Left lung (tissue), 10 donors: ENCODE measurements around the gene TBXAS1. TPM values are rescaled to one million over a fixed set of nuclear protein-coding genes. Genes with fewer than 3 reads are reported as not detected.
A peak's percentile ranks its signal among the peaks of the same experiment; 100 is the strongest.

Experiments used
- ATAC-seq: fragments of 200-7000 bp; cut with Tn5 transposase; one replicate; pipeline ENCODE4 v1.9.1; 2020; ENCODE audit warnings: moderate library complexity
- DNase-seq, 4 donors: peaks; one replicate each; pipeline ENCODE4 v3.0.0-alpha.2; 2013 to 2020
- H3K27ac ChIP-seq, 2 donors: fragments of 200-600 bp; sonication (generic) in 1 of 2; one replicate each; pipeline versions ENCODE4 v1.5.0 to v1.8.0; 2020 to 2021
- H3K27me3 ChIP-seq, 2 donors: fragments of 200-600 bp; sonication (generic) in 1 of 2; one replicate each; pipeline versions ENCODE4 v1.5.0 to v1.8.0; 2020 to 2021
- H3K36me3 ChIP-seq, 2 donors: fragments of 200-600 bp; sonication (generic) in 1 of 2; one replicate each; pipeline versions ENCODE4 v1.5.0 to v1.8.0; 2020 to 2021
- H3K4me1 ChIP-seq, 2 donors: fragments of 200-600 bp; one replicate each; pipeline ENCODE4 v1.8.0; 2021
- H3K4me3 ChIP-seq, 2 donors: fragments of 200-600 bp; sonication (generic) in 1 of 2; one replicate each; pipeline versions ENCODE4 v1.5.0 to v1.8.0; 2020 to 2021; ENCODE audit warnings: mild to moderate bottlenecking in 1 of 2
- H3K9me3 ChIP-seq, 2 donors: fragments of 200-600 bp; sonication (generic) in 1 of 2; one replicate each; pipeline versions ENCODE4 v1.5.0 to v1.8.0; 2020 to 2021
- CTCF ChIP-seq, 2 donors: fragments of 200-600 bp; sonication (generic) in 1 of 2; IDR thresholded peaks; one replicate each; pipeline versions ENCODE4 v1.5.0 to v1.8.0; 2021; ENCODE audit warnings: antibody characterized with exemption in 2 of 2
- intact Hi-C, 2 donors: fragments of 100-400 bp; cut with DNase I; formaldehyde crosslinking; loops; one replicate each; pipeline versions ENCODE4 v1.11.2 to v1.14.2; 2022
- polyA plus RNA-seq, 6 donors: library from polyadenylated mRNA; unstranded; fragments of 120-200 nt; gene quantifications; one replicate each; pipeline ENCODE4 v1.2.1, GENCODE V29; 2013; ENCODE audit not compliant: insufficient read length in 6 of 6
- total RNA-seq, 2 donors: library from RNA; stranded (reverse); fragmentation: NEBNext Ultra II Directional; extraction: Animal tissue kit (Norgen Biotek cat#: 25700); gene quantifications; one replicate each; pipeline ENCODE4 v1.2.1, GENCODE V29; 2021
- donor health status: DM: no; HTN: yes; CAD: no.
- donor health status: DM: no; HTN: no; CAD: no.

The TBXAS1 gene
- total and polyA plus RNA-seq, 8 donors: 8.2 to 103 (median 9.6) TPM

- intact Hi-C loops: no loop called here
- no peak for ATAC-seq
Observed at GRCh38 chr7:139895141-139895829, 66.2 kb downstream of the TBXAS1 start.

GRCh38 chr7:139896288-139896687 lies 67.2 kb downstream of the TBXAS1 start:
- no peaks in the 10 kb centered on the region for H3K36me3 ChIP-seq
- no peak for TF ChIP-seq CTCF (IDR thresholded peaks at IDR 0.05)
- H3K4me1 ChIP-seq: peaks cover 0 to 54% of the 10 kb centered on the region in 2 donors
- no peaks in the 10 kb centered on the region for H3K9me3 ChIP-seq
- ATAC-seq (no peak), DNase-seq (no peak)
- intact Hi-C loops: no loop called here
- H3K27ac ChIP-seq: no peak overlapping the region
- H3K27me3 ChIP-seq: no peaks in the 10 kb centered on the region
- H3K4me3 ChIP-seq: no peak overlapping the region

More at GRCh38 chr7:139895141-139895829, 66.2 kb downstream of the TBXAS1 start:
- Histone ChIP-seq H3K27me3 (no peaks in the 10 kb centered on the region), H3K27ac (no peak overlapping the region), H3K9me3 (no peaks in the 10 kb centered on the region), H3K4me3 (no peak overlapping the region), H3K4me1 (peaks cover 0 to 47% of the 10 kb centered on the region in 2 donors), H3K36me3 (no peaks in the 10 kb centered on the region)
- no peak for TF ChIP-seq CTCF (IDR thresholded peaks at IDR 0.05)
- DNase-seq: no peak

- ATAC-seq (no peak), DNase-seq (peak in 1 of 4 donors; percentile 24)
- Histone ChIP-seq H3K9me3 (no peaks in the 10 kb centered on the region), H3K27me3 (no peaks in the 10 kb centered on the region), H3K4me3 (no peak overlapping the region), H3K36me3 (no peaks in the 10 kb centered on the region), H3K4me1 (peaks cover 0 to 60% of the 10 kb centered on the region in 2 donors), H3K27ac (no peak overlapping the region)
- no peak for TF ChIP-seq CTCF (IDR thresholded peaks at IDR 0.05)
- intact Hi-C loops: no loop called here
Observed at GRCh38 chr7:139896831-139897230, 67.8 kb downstream of the TBXAS1 start.

GRCh38 chr7:139897422-139898090 lies 68.5 kb downstream of the TBXAS1 start:
- Histone ChIP-seq H3K4me3 (no peak overlapping the region), H3K9me3 (no peaks in the 10 kb centered on the region), H3K27me3 (no peaks in the 10 kb centered on the region), H3K27ac (no peak overlapping the region), H3K4me1 (peaks cover 0 to 63% of the 10 kb centered on the region in 2 donors), H3K36me3 (no peaks in the 10 kb centered on the region)
- TF ChIP-seq CTCF (IDR thresholded peaks at IDR 0.05): no peak
- ATAC-seq (no peak), DNase-seq (no peak)
- intact Hi-C loops: no loop called here

GRCh38 chr7:139898483-139898882 lies 69.4 kb downstream of the TBXAS1 start:
- Histone ChIP-seq H3K27me3 (no peaks in the 10 kb centered on the region), H3K36me3 (no peaks in the 10 kb centered on the region), H3K4me3 (no peak overlapping the region), H3K9me3 (peaks cover 0 to 4% of the 10 kb centered on the region in 2 donors), H3K4me1 (peaks cover 0 to 63% of the 10 kb centered on the region in 2 donors), H3K27ac (peak overlapping the region in 1 of 2 donors; percentile 3)
- DNase-seq (peak in 1 of 4 donors; percentile 74), ATAC-seq (no peak)
- no peak for TF ChIP-seq CTCF (IDR thresholded peaks at IDR 0.05)
- intact Hi-C loops: no loop called here
